HepG2 (cell line): ENCODE measurements around the gene ADIPOR1. TPM values are rescaled to one million over a fixed set of nuclear protein-coding genes. Genes with fewer than 3 reads are reported as not detected.

ENCODE experiments used
- ATAC-seq: fragments of 200-7000 bp; cut with Tn5 transposase; 3 replicates; pipeline ENCODE4 v1.9.1; 2020; ENCODE audit warnings: mild to moderate bottlenecking, moderate library complexity
- BruUV-seq: library from RNA; stranded (reverse); fragments of 400-500 nt; replicated peaks from 2 replicates; lab custom pipeline; 2021; lab: Mats Ljungman, UMichigan
- CTCF ChIA-PET: fragments of 300-600 bp; formaldehyde crosslinking; extraction: SDS; loops from one replicate; lab custom pipeline; 2021; ENCODE audit warnings: low total read pairs, inconsistent platforms, low intra/inter-chr PET ratio; lab: Yijun Ruan, JAX
- POLR2A ChIA-PET: fragments of 350-600 bp; sonication (Branson Sonifier 250); formaldehyde crosslinking; loops from one replicate; lab custom pipeline; 2020; ENCODE audit warnings: antibody characterized with exemption, inconsistent platforms; lab: Yijun Ruan, JAX
- DNase-seq: peaks from one replicate; pipeline ENCODE4 v3.0.0-alpha.2; 2015; ENCODE audit warnings: low spot score
- FAIRE-seq: peaks from 3 replicates; lab custom pipeline; 2011; peaks lifted over from hg19 to GRCh38; lab: Jason Lieb, UNC
- H2AFZ ChIP-seq: one replicate; pipeline ENCODE4 v1.6.1; 2011; ENCODE audit warnings: low read length, inconsistent platforms
- H3K27ac ChIP-seq: fragments of 300-600 bp; 3 replicates; pipeline ENCODE4 v1.8.0; 2011; ENCODE audit warnings: mixed run types, mild to moderate bottlenecking, mixed read lengths, low read length, inconsistent platforms; ENCODE audit not compliant: insufficient read depth; ENCODE audit errors: extremely low read length
- H3K27me3 ChIP-seq, 2 experiments: fragments of 200-600 bp in 1 of 2; 2 replicates in 1 of 2; 3 replicates in 1 of 2; pipeline versions ENCODE4 v1.6.0 to v1.8.0; 2011; ENCODE audit warnings: low read length in 2 of 2, mild to moderate bottlenecking in 2 of 2, moderate library complexity in 2 of 2, inconsistent platforms in 1 of 2; ENCODE audit not compliant: insufficient read depth in 2 of 2, control insufficient read depth in 1 of 2
- H3K36me3 ChIP-seq, 2 experiments: fragments of 200-600 bp in 1 of 2; replicated peaks in 1 of 2; 2 replicates in 1 of 2; 3 replicates in 1 of 2; pipeline versions ENCODE4 v1.5.1 to v1.8.0; 2011; ENCODE audit warnings: low read length in 2 of 2, inconsistent platforms in 1 of 2; ENCODE audit not compliant: insufficient read depth in 2 of 2, control insufficient read depth in 1 of 2
- H3K4me1 ChIP-seq: 2 replicates; pipeline ENCODE4 v1.5.1; 2012; ENCODE audit warnings: low read length, inconsistent platforms; ENCODE audit not compliant: insufficient read depth
- H3K4me2 ChIP-seq: 2 replicates; pipeline ENCODE4 v1.6.0; 2011; ENCODE audit warnings: low read depth, low read length, inconsistent platforms
- H3K4me3 ChIP-seq, 3 experiments: fragments of 200-600 bp in 1 of 3; sonication (generic), shearing (Covaris generic) in 1 of 3; replicated peaks in 1 of 3; 2 replicates each; pipeline ENCODE4 v1.5.1; 2011 to 2016; ENCODE audit warnings: low read length in 3 of 3, inconsistent platforms in 2 of 3, low read depth in 2 of 3, mild to moderate bottlenecking in 2 of 3, control low read depth in 1 of 3, mixed read lengths in 1 of 3; ENCODE audit not compliant: insufficient read depth in 1 of 3
- H3K79me2 ChIP-seq: one replicate; pipeline ENCODE4 v1.6.1; 2011; ENCODE audit warnings: low read length, inconsistent platforms; ENCODE audit not compliant: insufficient read depth
- H3K9ac ChIP-seq: 2 replicates; pipeline ENCODE4 v1.6.0; 2011; ENCODE audit warnings: mild to moderate bottlenecking, low read depth, low read length, inconsistent platforms; ENCODE audit not compliant: insufficient read depth
- H3K9me3 ChIP-seq: 2 replicates; pipeline ENCODE4 v1.5.1; 2012; ENCODE audit warnings: mild to moderate bottlenecking, low read length
- H4K20me1 ChIP-seq: 2 replicates; pipeline ENCODE4 v1.6.0; 2011; ENCODE audit warnings: inconsistent platforms, mild to moderate bottlenecking, low read length, moderate library complexity; ENCODE audit not compliant: insufficient read depth
- NAIF1 ChIP-seq: sonication (generic); formaldehyde crosslinking; IDR thresholded peaks from 2 replicates; pipeline ENCODE4 v1.5.0; 2020; ENCODE audit warnings: mild to moderate bottlenecking, missing genetic modification reagents, borderline replicate concordance
- SMAD3 ChIP-seq: sonication (generic); formaldehyde crosslinking; IDR thresholded peaks from 2 replicates; pipeline ENCODE4 v1.4.0; 2020; ENCODE audit warnings: missing genetic modification reagents
- ZFAT ChIP-seq: sonication (generic); formaldehyde crosslinking; conservative IDR thresholded peaks from 2 replicates; pipeline ENCODE4 v1.8.1; 2023; ENCODE audit warnings: missing genetic modification reagents, inconsistent platforms
- ZNF326 ChIP-seq: sonication (generic); formaldehyde crosslinking; IDR thresholded peaks from 2 replicates; pipeline ENCODE4 v1.4.0; 2020; ENCODE audit warnings: missing genetic modification reagents, borderline replicate concordance
- ZNF713 ChIP-seq: sonication (generic); formaldehyde crosslinking; IDR thresholded peaks from 2 replicates; pipeline ENCODE4 v1.4.0; 2020; ENCODE audit warnings: mild to moderate bottlenecking, missing genetic modification reagents
- ZNF749 ChIP-seq: sonication (generic); formaldehyde crosslinking; IDR thresholded peaks from 2 replicates; pipeline ENCODE4 v1.8.0; 2022; ENCODE audit warnings: mild to moderate bottlenecking, missing genetic modification reagents, moderate library complexity, borderline replicate concordance
- WGBS: methylation state at CpG from one replicate; pipeline ENCODE4 v1.1.6; 2017; ENCODE audit warnings: low lambda C conversion rate; 5-methylcytosine and 5-hydroxymethylcytosine counted together
- in situ Hi-C: cut with HindIII; loops from 2 replicates; pipeline ENCODE4 v1.10.0; 2017; ENCODE audit warnings: low pct_unique_long_range_greater_than_20kb; ENCODE audit not compliant: extremely low pct_ligation_motif_present
- intact Hi-C: fragments of 100-400 bp; cut with micrococcal nuclease; formaldehyde crosslinking; loops from one replicate; pipeline ENCODE4 v1.10.0; 2022; ENCODE audit not compliant: unreplicated experiment
- polyA plus RNA-seq, 8 experiments: library from polyadenylated mRNA; depleted of rRNA in 3 of 8; stranded (reverse) in 7 of 8; unstranded in 1 of 8; fragments of >200 nt; fragmentation: Illumina TruSeq in 4 of 8; extraction: Trizol in 4 of 8; gene quantifications; 2 replicates each; pipeline versions ENCODE4 v1.2.1 to v1.2.3, GENCODE V29; 2011 to 2016; ENCODE audit warnings: low read depth in 4 of 8, missing spikeins in 1 of 8, mixed read lengths in 1 of 8; ENCODE audit not compliant: insufficient read depth in 1 of 8
- total RNA-seq, 5 experiments: library from RNA; depleted of rRNA; stranded (reverse); fragments of >200 nt; fragmentation: Illumina TruSeq; extraction: Trizol; gene quantifications; 2 replicates each; pipeline ENCODE4 v1.2.3, GENCODE V29; 2016; ENCODE audit warnings: low read depth in 1 of 5
- TF ChIP-seq, protein P1 (sequence below): IDR thresholded peaks from 2 replicates; pipeline ENCODE4 v1.6.1; 2016; ENCODE audit warnings: missing compliant biosample characterization, missing genetic modification reagents, borderline replicate concordance

Gene ADIPOR1
- total and polyA plus RNA-seq, 2 of the 13 experiments (the other 11 are each of a cell fraction or from before 2014, with no cell fraction given) = 60.0 to 141 TPM

DNA sequence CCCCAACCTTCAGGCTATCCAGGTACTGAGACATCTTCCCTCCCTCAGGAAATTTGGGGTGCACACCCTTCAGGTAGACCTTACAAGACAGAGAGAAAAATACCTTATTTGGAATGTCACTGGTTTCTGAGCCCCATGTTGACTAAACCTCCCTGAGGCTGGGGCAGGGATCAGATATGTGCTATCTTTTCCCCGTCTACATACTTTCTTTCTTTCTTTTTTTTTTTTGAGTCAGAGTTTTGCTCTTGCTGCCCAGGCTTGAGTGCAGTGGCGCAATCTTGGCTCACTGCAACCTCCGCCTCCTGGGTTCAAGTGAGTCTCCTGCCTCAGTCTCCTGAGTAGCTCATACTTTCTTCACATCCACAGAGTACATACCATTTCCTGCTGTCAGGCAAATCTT is 7.3 kb upstream of the ADIPOR1 start:
- no peaks in the 10 kb centered on the region for H3K27me3 ChIP-seq
- intact Hi-C loops = no loop called here

GRCh38 chr1:202964791-202965410 is 6.8 kb upstream of the ADIPOR1 start:
- no peak for FAIRE-seq
- no peaks in the 10 kb centered on the region for H3K9me3 ChIP-seq
- WGBS = 98% methylated on average over 6 of the region's 6 CpGs
- ChIA-PET POLR2A (no interaction called here), CTCF (no interaction called here)
- no peaks in the 10 kb centered on the region for H3K79me2 ChIP-seq
- H4K20me1 ChIP-seq = no peaks in the 10 kb centered on the region
- no peak for DNase-seq
- TF ChIP-seq, protein P1, sequence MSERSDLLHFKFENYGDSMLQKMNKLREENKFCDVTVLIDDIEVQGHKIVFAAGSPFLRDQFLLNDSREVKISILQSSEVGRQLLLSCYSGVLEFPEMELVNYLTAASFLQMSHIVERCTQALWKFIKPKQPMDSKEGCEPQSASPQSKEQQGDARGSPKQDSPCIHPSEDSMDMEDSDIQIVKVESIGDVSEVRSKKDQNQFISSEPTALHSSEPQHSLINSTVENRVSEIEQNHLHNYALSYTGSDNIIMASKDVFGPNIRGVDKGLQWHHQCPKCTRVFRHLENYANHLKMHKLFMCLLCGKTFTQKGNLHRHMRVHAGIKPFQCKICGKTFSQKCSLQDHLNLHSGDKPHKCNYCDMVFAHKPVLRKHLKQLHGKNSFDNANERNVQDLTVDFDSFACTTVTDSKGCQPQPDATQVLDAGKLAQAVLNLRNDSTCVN (CRISPR knock-in tag) = no peak
- TF ChIP-seq ZNF713 (CRISPR knock-in tag) (no peak), SMAD3 (no peak)
- BruUV-seq = no TSS peak
- no peak for ATAC-seq
- no peak overlapping the region for H3K9ac ChIP-seq
- intact Hi-C loops = no loop called here
- no peak overlapping the region for H3K27ac ChIP-seq
- H3K4me3 ChIP-seq = no peak overlapping the region
- no peak overlapping the region for H3K4me2 ChIP-seq
- H3K36me3 ChIP-seq = peaks cover 1 to 5% of the 10 kb centered on the region in 2 experiments; a peak in 2 of 5 replicates
- no peaks in the 10 kb centered on the region for H3K27me3 ChIP-seq
- H2AFZ ChIP-seq = no peak overlapping the region
- peaks cover 27% of the 10 kb centered on the region for H3K4me1 ChIP-seq
- in situ Hi-C loops = no loop called here

More for the DNA sequence above, 7.3 kb upstream of the ADIPOR1 start:
- 98% methylated on average over 3 of the region's 3 CpGs for WGBS
- TF ChIP-seq NAIF1 (CRISPR knock-in tag) (no peak), ZFAT (CRISPR knock-in tag) (no peak), ZNF749 (CRISPR knock-in tag) (no peak), ZNF326 (CRISPR knock-in tag) (no peak)
- TF ChIP-seq, all 625 proteins: peak for 0
- BruUV-seq = no TSS peak
- FAIRE-seq = no peak
- peaks cover 25% of the 10 kb centered on the region for H3K4me1 ChIP-seq
- H3K4me2 ChIP-seq = no peak overlapping the region
- DNase-seq = no peak
- ChIA-PET POLR2A (no interaction called here), CTCF (no interaction called here)
- no peak overlapping the region for H3K4me3 ChIP-seq
- no peaks in the 10 kb centered on the region for H3K79me2 ChIP-seq
- no peaks in the 10 kb centered on the region for H4K20me1 ChIP-seq
- no peak overlapping the region for H2AFZ ChIP-seq
- ATAC-seq = no peak
- H3K9ac ChIP-seq = no peak overlapping the region
- H3K27ac ChIP-seq = no peak overlapping the region
- in situ Hi-C loops = no loop called here
- peaks cover 1 to 5% of the 10 kb centered on the region in 2 experiments; a peak in 2 of 5 replicates for H3K36me3 ChIP-seq
- no peaks in the 10 kb centered on the region for H3K9me3 ChIP-seq
